ENCODE measurements around the gene CASP1. TPM values are rescaled to one million over a fixed set of nuclear protein-coding genes. Genes with fewer than 3 reads are reported as not detected.

The CASP1 gene
- total RNA-seq, 2 donors from 2014 or later: 20.4 to 23.9 TPM

DNA sequence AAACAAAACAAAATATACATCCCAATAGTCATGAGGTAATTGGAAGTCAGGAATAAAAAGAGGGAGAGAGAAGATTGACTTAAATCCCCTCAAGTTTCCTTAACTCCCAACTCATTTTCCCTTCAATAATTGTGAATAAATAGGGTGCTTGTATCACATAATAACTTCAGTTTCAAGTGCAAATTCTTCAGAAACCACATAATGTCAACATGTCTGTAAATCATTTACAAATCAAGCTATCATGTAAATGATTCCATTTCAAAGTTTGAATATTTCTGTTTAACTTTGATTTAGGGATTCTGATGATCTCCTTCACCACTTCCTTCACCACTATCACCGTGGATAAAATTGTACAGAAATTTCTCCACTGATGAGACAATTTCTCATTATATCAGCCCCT is 35.2 kb downstream of the CASP1 start:
- ATAC-seq (replicated peaks in 1 of 2) (no peak), DNase-seq (no peak)
- Mint-ChIP-seq H3K36me3 (ENCODE audit: insufficient read depth in 2 of 2) (no peaks in the 10 kb centered on the region), H3K4me1 (ENCODE audit: low read depth) (peaks cover 7% of the 10 kb centered on the region), H3K27ac (no peak overlapping the region), H3K27me3 (ENCODE audit: low read depth) (no peaks in the 10 kb centered on the region), H3K9me3 (no peaks in the 10 kb centered on the region), H3K4me3 (no peak overlapping the region)

DNA sequence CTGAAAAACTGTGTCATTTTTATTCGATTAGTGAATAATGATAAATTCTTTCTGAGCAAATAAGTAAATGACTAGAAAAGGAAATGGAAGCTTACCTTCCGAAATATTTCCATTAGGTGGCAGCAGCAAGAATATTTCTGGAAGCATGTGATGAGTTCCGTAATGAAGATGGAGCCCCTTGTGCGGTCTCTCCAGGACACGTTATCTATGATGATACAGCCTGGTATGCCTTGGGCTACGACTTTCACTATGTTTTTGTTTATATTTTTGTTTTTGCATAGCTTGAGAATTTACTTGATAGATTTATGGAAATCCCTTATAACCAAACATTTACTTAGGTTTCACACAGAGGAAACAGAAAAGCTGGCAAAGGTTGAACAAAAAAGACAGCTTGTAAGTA is 37.7 kb downstream of the CASP1 start:
- ATAC-seq (replicated peaks in 1 of 2) (no peak), DNase-seq (no peak)
- peaks cover 7% of the 10 kb centered on the region for H3K4me1 Mint-ChIP-seq (ENCODE audit: low read depth)
- no peak overlapping the region for H3K4me3 Mint-ChIP-seq
- no peak overlapping the region for H3K27ac Mint-ChIP-seq
- no peaks in the 10 kb centered on the region for H3K27me3 Mint-ChIP-seq (ENCODE audit: low read depth)
- H3K9me3 Mint-ChIP-seq: peaks cover 3 to 4% of the 10 kb centered on the region in 2 donors
- peaks cover 0 to 2% of the 10 kb centered on the region in 2 donors for H3K36me3 Mint-ChIP-seq (ENCODE audit: insufficient read depth in 2 of 2)

DNA sequence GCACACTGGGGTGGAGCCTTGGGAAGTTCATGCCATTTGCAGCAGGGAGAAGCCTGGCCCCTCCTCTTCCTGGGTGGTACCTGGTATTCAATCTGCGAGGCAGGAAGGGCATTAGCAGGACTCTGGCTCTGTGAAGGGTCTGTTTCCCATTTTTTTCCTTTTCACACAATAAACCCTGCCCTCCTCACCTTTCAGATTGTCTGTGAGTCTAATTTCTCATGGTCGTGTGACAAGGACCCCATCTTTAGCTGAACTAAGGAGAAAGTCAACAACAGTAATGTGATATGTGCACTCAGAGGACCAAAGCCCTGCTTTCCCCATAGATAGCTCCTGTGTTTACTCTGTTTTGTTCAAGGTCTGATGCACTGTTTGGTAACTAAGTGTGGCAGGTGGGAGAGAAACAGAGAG is 39.9 kb downstream of the CASP1 start:
- H3K4me1 Mint-ChIP-seq (ENCODE audit: low read depth): no peaks in the 10 kb centered on the region

GRCh38 chr11:104992781-104993180 is 42.2 kb downstream of the CASP1 start:
- Mint-ChIP-seq H3K9me3 (peaks cover 5 to 6% of the 10 kb centered on the region in 2 donors), H3K27ac (no peak overlapping the region), H3K27me3 (ENCODE audit: low read depth) (no peaks in the 10 kb centered on the region), H3K4me3 (no peak overlapping the region), H3K36me3 (ENCODE audit: insufficient read depth in 2 of 2) (peaks cover 0 to 4% of the 10 kb centered on the region in 2 donors), H3K4me1 (ENCODE audit: low read depth) (no peaks in the 10 kb centered on the region)
- DNase-seq: no peak
- ATAC-seq (replicated peaks in 1 of 2): no peak

More for the DNA sequence above, 39.9 kb downstream of the CASP1 start:
- Mint-ChIP-seq H3K36me3 (ENCODE audit: insufficient read depth in 2 of 2) (peaks cover 0 to 2% of the 10 kb centered on the region in 2 donors), H3K9me3 (peaks cover 3 to 4% of the 10 kb centered on the region in 2 donors), H3K27me3 (ENCODE audit: low read depth) (no peaks in the 10 kb centered on the region), H3K4me3 (no peak overlapping the region), H3K27ac (no peak overlapping the region)
- no peak for ATAC-seq (replicated peaks in 1 of 2)
- no peak for DNase-seq

GRCh38 chr11:104991994-104992393 is 43.0 kb downstream of the CASP1 start:
- peaks cover 5 to 6% of the 10 kb centered on the region in 2 donors for H3K9me3 Mint-ChIP-seq
- DNase-seq (no peak), ATAC-seq (replicated peaks in 1 of 2) (no peak)
- no peaks in the 10 kb centered on the region for H3K4me1 Mint-ChIP-seq (ENCODE audit: low read depth)
- no peak overlapping the region for H3K4me3 Mint-ChIP-seq
- H3K27ac Mint-ChIP-seq: no peak overlapping the region
- H3K27me3 Mint-ChIP-seq (ENCODE audit: low read depth): no peaks in the 10 kb centered on the region
- H3K36me3 Mint-ChIP-seq (ENCODE audit: insufficient read depth in 2 of 2): peaks cover 0 to 6% of the 10 kb centered on the region in 2 donors

DNA sequence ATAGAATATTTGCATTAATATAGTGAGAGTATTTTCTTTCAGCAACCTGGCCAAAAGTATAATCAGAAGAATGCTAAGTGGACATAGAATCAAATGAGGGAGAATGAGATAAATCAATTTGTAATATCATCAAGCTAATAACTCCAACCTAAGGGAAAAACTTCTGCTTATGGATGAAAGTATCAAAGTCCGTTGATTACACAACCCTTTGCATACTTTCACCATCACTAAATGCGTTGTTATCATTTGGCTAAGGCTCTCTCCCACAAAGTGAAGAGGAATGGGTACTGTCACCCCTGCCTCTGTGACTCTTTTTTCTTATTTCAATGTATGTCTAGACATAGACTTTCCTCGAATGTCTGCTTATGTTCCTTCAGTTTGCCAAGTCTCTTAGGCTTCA is 50.1 kb downstream of the CASP1 start:
- peaks cover 2 to 4% of the 10 kb centered on the region in 2 donors for H3K9me3 Mint-ChIP-seq
- H3K27ac Mint-ChIP-seq: no peak overlapping the region
- H3K4me1 Mint-ChIP-seq (ENCODE audit: low read depth): no peaks in the 10 kb centered on the region
- DNase-seq (no peak), ATAC-seq (replicated peaks in 1 of 2) (no peak)
- H3K4me3 Mint-ChIP-seq: no peak overlapping the region
- H3K27me3 Mint-ChIP-seq (ENCODE audit: low read depth): no peaks in the 10 kb centered on the region
- peaks cover 0 to 4% of the 10 kb centered on the region in 2 donors for H3K36me3 Mint-ChIP-seq (ENCODE audit: insufficient read depth in 2 of 2)

- peaks cover 0 to 2% of the 10 kb centered on the region in 2 donors for H3K9me3 Mint-ChIP-seq
- ATAC-seq (replicated peaks in 1 of 2): no peak
- H3K4me1 Mint-ChIP-seq (ENCODE audit: low read depth): peaks cover 7% of the 10 kb centered on the region
- no peaks in the 10 kb centered on the region for H3K27me3 Mint-ChIP-seq (ENCODE audit: low read depth)
- H3K4me3 Mint-ChIP-seq: no peak overlapping the region
- peaks cover 0 to 2% of the 10 kb centered on the region in 2 donors for H3K36me3 Mint-ChIP-seq (ENCODE audit: insufficient read depth in 2 of 2)
- no peak overlapping the region for H3K27ac Mint-ChIP-seq
- no peak for DNase-seq
Measured at GRCh38 chr11:104979839-104980238, 55.1 kb downstream of the CASP1 start.

Other genes starting within 250 kb of the CASP1 start
- under 1 TPM in 1 of 2 donors, not detected in 1; 0.31 TPM for gene CASP12, start 136.7 kb downstream of the CASP1 start, total RNA-seq
- gene CASP4, start 66.6 kb downstream of the CASP1 start, total RNA-seq: 10 to 100 TPM; 43.6 to 60.6 TPM
- not detected for gene CASP5, start 12.0 kb downstream of the CASP1 start, total RNA-seq
- gene CARD16, start 10.2 kb upstream of the CASP1 start, total RNA-seq: 10 to 100 TPM in 1 of 2 donors, 1 to 10 TPM in 1; 8.0 to 10.8 TPM
- not detected for gene CARD18, start 104.6 kb upstream of the CASP1 start, total RNA-seq